GM10266 (cell line): ENCODE results near the gene BORCS5.

ENCODE experiments used
- DNase-seq: peaks from one replicate; pipeline ENCODE4 v3.0.0; 2012; ENCODE audit errors: extremely low spot score
- TF ChIP-seq, protein P1 (sequence below): IDR thresholded peaks from 2 replicates; pipeline ENCODE4 v1.5.1; 2012; ENCODE audit warnings: mild to moderate bottlenecking, low read depth; ENCODE audit not compliant: control insufficient read depth, insufficient read depth; ENCODE audit errors: missing control alignments

BORCS5 gene

DNA sequence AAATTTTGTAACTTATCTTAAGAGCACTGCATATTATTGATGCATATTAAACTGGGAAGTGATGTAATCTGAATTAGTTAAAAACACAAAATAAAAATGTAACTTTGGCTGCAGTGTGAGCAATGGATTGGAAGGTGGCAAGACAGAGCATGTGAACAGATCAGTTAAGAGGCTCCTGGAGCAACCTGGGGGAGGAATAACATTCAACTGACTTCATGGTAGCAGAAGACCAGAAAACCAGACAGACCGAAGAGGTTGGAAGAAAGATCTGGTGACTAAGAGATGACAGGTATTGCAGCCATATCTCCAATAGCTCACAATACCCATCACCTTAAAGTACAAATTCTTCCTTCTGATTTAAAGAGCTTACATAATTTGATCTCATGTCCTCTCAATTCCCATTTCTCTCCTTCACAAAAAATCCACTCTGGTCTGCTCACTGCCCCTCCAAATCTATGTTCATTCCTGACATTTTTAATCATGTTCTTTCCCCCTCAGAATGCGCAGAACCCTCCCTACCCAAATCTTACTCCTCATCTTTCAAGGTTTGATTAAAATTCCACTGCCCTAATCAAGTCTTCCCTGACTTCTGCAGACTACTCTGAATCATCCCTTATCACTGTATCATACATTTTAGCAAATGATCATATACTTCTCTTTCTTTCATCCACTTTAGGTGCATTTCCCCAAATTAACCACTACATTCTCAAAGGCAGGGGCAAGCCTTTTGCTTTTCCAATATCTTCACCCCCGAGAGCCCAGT lies 154.3 kb downstream of the BORCS5 start:
- DNase-seq: no peak
- TF ChIP-seq, protein P1, sequence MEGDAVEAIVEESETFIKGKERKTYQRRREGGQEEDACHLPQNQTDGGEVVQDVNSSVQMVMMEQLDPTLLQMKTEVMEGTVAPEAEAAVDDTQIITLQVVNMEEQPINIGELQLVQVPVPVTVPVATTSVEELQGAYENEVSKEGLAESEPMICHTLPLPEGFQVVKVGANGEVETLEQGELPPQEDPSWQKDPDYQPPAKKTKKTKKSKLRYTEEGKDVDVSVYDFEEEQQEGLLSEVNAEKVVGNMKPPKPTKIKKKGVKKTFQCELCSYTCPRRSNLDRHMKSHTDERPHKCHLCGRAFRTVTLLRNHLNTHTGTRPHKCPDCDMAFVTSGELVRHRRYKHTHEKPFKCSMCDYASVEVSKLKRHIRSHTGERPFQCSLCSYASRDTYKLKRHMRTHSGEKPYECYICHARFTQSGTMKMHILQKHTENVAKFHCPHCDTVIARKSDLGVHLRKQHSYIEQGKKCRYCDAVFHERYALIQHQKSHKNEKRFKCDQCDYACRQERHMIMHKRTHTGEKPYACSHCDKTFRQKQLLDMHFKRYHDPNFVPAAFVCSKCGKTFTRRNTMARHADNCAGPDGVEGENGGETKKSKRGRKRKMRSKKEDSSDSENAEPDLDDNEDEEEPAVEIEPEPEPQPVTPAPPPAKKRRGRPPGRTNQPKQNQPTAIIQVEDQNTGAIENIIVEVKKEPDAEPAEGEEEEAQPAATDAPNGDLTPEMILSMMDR: no peak

DNA sequence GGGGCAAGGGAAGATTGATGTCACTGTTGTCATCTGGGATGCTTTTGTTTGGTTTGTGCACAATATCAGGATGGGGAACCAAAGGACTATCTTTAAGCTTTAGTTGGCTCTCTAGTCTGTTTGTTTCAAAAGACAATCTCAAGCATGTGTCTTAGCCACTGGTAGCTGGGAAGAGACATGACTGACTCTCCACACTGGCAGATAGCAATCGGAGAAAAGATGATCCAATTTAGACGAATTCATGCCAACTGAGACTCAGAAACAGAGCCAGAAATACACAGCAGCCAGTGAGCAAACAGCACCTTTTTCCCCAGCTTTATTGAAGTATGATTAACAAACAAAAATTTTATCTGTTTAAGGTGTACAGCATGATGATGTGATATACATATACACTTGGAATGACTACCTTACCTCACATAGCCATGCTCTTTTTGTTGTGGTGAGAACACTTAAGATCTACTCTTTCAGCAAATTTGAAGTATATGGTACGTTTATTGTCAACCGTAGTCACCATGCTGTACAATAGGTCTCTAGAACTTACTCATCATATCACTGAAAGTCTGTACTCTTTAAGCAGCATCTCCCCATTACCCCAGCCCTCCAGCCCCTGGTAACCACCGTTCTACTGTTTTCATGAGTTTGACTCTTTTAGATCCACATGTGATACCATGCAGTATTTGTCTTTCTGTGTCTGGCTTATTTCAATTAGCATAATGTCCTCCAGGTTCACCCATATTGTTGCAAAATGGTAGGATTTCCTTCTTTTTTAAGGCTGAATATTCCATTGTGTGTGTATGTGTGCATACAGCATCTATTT lies 155.2 kb downstream of the BORCS5 start:
- no peak for DNase-seq
- TF ChIP-seq, protein P1: no peak

DNA sequence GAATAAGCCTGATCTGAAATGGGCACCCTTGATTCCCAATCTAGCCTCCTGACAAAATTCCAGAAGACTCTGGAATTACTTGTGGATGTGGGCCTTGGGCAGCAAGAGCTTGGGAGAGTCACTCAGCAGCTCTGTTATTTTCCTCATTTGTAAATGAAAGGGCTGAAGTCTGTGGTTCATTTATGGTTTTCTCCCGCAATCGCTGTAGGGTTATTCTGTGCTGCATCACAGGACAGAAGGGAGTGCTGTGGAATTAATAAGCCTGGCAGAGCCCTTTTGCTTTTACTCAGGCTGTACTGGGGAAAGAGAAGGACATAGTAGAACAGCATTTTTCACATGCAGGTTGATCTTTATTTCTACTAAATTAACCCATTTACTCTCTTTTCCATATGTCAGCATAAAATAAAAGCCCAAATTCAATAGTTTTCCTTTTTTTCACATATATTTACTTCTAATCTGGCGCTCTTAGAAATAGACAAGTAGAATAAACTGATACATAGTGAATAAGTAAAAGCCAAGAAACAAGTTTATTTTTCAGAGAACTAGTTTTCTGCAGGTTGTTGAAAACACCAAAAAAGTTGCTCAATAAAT lies 156.6 kb downstream of the BORCS5 start:
- TF ChIP-seq, protein P1: no peak
- DNase-seq: no peak

DNA sequence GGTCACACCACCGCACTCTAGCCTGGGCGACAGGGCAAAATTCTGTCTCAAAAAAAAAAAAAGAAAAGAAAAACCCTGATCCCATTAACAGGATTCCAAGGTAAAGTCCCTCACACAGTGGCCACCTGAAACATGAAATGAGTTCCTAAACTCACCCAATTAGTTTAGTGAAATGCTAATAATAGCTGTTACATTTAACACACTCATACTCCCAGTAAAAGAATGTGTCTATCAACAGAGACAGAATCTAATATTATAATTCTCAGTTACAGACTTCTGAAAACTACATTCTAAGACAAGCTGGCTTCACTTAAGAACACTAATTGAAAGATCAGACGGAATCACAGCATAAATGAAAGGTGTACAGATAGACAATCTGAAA lies 161.6 kb downstream of the BORCS5 start:
- no peak for DNase-seq
- TF ChIP-seq, protein P1: no peak

DNA sequence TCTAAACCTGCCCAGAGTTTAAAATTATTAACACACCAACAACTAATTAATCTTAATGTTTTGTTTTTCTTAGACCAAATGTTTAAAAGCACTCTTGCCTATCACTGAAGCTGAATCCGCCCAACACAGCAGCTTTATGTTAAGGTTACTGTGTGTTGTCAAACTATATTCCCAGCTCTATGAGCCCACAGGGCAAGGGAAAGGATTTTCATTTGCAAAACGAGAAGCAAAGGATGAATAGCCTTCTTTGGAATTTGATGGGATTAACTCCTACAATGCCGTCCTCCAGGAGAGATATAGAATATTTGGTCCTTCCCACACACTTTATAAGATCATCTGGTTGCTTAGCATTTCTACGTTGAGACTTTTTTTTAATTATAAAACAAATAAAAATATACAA lies 162.0 kb downstream of the BORCS5 start:
- no peak for DNase-seq

More for the DNA sequence above, 162.0 kb downstream of the BORCS5 start:
- TF ChIP-seq, protein P1: no peak
